Endothelial cell (in vitro differentiated cells): ENCODE data around the gene SAPCD1. TPM values are rescaled to one million over a fixed set of nuclear protein-coding genes. Genes with fewer than 3 reads are reported as not detected.

ENCODE experiments used
- DNase-seq: peaks from one replicate; pipeline ENCODE4 v3.0.0; 2021; ENCODE audit warnings: low spot score
- H3K27ac Mint-ChIP-seq: one replicate; pipeline ENCODE4 v1.8.0; 2021; ENCODE audit warnings: mixed read lengths, inconsistent platforms; ENCODE audit not compliant: unreplicated experiment
- H3K27me3 Mint-ChIP-seq: one replicate; pipeline ENCODE4 v1.8.0; 2021; ENCODE audit warnings: mild to moderate bottlenecking, moderate library complexity, mixed read lengths, inconsistent platforms; ENCODE audit not compliant: unreplicated experiment
- H3K36me3 Mint-ChIP-seq: one replicate; pipeline ENCODE4 v1.8.0; 2021; ENCODE audit warnings: mild to moderate bottlenecking, low read depth, mixed read lengths, inconsistent platforms; ENCODE audit not compliant: unreplicated experiment
- H3K4me1 Mint-ChIP-seq: one replicate; pipeline ENCODE4 v1.8.0; 2021; ENCODE audit warnings: mild to moderate bottlenecking, mixed read lengths, inconsistent platforms; ENCODE audit not compliant: unreplicated experiment
- H3K4me3 Mint-ChIP-seq: one replicate; pipeline ENCODE4 v1.8.0; 2021; ENCODE audit warnings: mild to moderate bottlenecking, mixed read lengths, inconsistent platforms; ENCODE audit not compliant: unreplicated experiment
- H3K9me3 Mint-ChIP-seq: one replicate; pipeline ENCODE4 v1.8.0; 2021; ENCODE audit warnings: mixed read lengths, inconsistent platforms; ENCODE audit not compliant: unreplicated experiment
- CTCF ChIP-seq: fragments of 200-600 bp; sonication (generic); IDR thresholded peaks from one replicate; pipeline ENCODE4 v1.5.0; 2021; ENCODE audit warnings: antibody characterized with exemption; ENCODE audit not compliant: unreplicated experiment
- total RNA-seq: library from RNA; stranded (reverse); fragmentation: NEBNext Ultra II Directional; extraction: Animal tissue kit (Norgen Biotek cat#: 25700); gene quantifications from one replicate; pipeline ENCODE4 v1.2.1, GENCODE V29; 2021; ENCODE audit not compliant: unreplicated experiment

The SAPCD1 gene
- total RNA-seq, 1 donor from 2014 or later = 2.4 TPM

GRCh38 chr6:31725502-31726350 lies 36.7 kb upstream of the SAPCD1 start:
- Mint-ChIP-seq H3K9me3 (no peaks in the 10 kb centered on the region), H3K4me1 (peaks cover 27% of the 10 kb centered on the region), H3K4me3 (peak overlapping the region; percentile 18), H3K27ac (no peak overlapping the region), H3K27me3 (peaks cover 15% of the 10 kb centered on the region), H3K36me3 (peaks cover 24% of the 10 kb centered on the region)
- DNase-seq = no peak
- TF ChIP-seq CTCF = no peak

GRCh38 chr6:31727034-31727716 lies 35.3 kb upstream of the SAPCD1 start:
- Mint-ChIP-seq H3K27ac (peak overlapping the region; percentile 28), H3K4me1 (peaks cover 32% of the 10 kb centered on the region), H3K36me3 (peaks cover 31% of the 10 kb centered on the region), H3K4me3 (peak overlapping the region; percentile 85), H3K9me3 (no peaks in the 10 kb centered on the region), H3K27me3 (peaks cover 11% of the 10 kb centered on the region)
- no peak for DNase-seq
- no peak for TF ChIP-seq CTCF

- Mint-ChIP-seq H3K4me1 (peaks cover 34% of the 10 kb centered on the region), H3K27me3 (peaks cover 11% of the 10 kb centered on the region), H3K27ac (no peak overlapping the region), H3K4me3 (peak overlapping the region; percentile 98), H3K36me3 (peaks cover 33% of the 10 kb centered on the region), H3K9me3 (no peaks in the 10 kb centered on the region)
- no peak for DNase-seq
- no peak for TF ChIP-seq CTCF
Observed at GRCh38 chr6:31727717-31728671, 34.5 kb upstream of the SAPCD1 start.

- Mint-ChIP-seq H3K36me3 (peaks cover 43% of the 10 kb centered on the region), H3K4me1 (peaks cover 43% of the 10 kb centered on the region), H3K4me3 (peak within 1 kb of the TSS; percentile 98), H3K27ac (peak within 1 kb of the TSS; percentile 91), H3K27me3 (peaks cover 11% of the 10 kb centered on the region), H3K9me3 (no peaks in the 10 kb centered on the region)
- no peak for DNase-seq
- no peak for TF ChIP-seq CTCF
Observed at GRCh38 chr6:31728767-31729514, 33.5 kb upstream of the SAPCD1 start, which contains the start of gene DDAH2. DDAH2 (minus strand) TSS chr6:31729299; CDS start chr6:31729161, 138 bp downstream.
